Peyer's patch (tissue), 4 donors: ENCODE data around the gene BDNF. TPM values are rescaled to one million over a fixed set of nuclear protein-coding genes. Genes with fewer than 3 reads are reported as not detected.
"Not testable (repeated sequence)": the region's sequence is repeated elsewhere in the genome, so short reads cannot be mapped to it uniquely, and the experiment has no call there.

Source experiments
- DNase-seq, 3 donors: peaks; one replicate each; pipeline ENCODE4 v3.0.0-alpha.2; 2017 to 2019
- H3K27ac ChIP-seq, 4 donors: fragments of 200-600 bp; sonication (generic); one replicate each; pipeline ENCODE4 v1.5.1; 2016 to 2019
- H3K27me3 ChIP-seq, 2 donors: fragments of 200-600 bp; sonication (generic); one replicate each; pipeline ENCODE4 v1.5.1; 2019
- H3K36me3 ChIP-seq, 3 donors: fragments of 200-600 bp; sonication (generic); one replicate each; pipeline ENCODE4 v1.5.1; 2016 to 2019
- H3K4me1 ChIP-seq, 4 donors: fragments of 200-600 bp; sonication (generic); one replicate each; pipeline ENCODE4 v1.5.1; 2016 to 2019
- H3K4me3 ChIP-seq, 4 donors: fragments of 200-600 bp; sonication (generic); 1 replicate in 3 of 4; 2 replicates in 1 of 4; pipeline ENCODE4 v1.5.1; 2016 to 2019; ENCODE audit warnings: mild to moderate bottlenecking in 1 of 4
- H3K9me3 ChIP-seq, 4 donors: fragments of 200-600 bp; sonication (generic); one replicate each; pipeline ENCODE4 v1.5.1; 2016 to 2019; ENCODE audit warnings: mild to moderate bottlenecking in 1 of 4
- POLR2A ChIP-seq, 2 donors: fragments of 450-650 bp; IDR thresholded peaks; one replicate each; pipeline ENCODE4 v1.5.1; 2017; ENCODE audit warnings: antibody characterized with exemption in 2 of 2, mild to moderate bottlenecking in 2 of 2, moderate library complexity in 2 of 2
- total RNA-seq, 4 donors: library from RNA; depleted of rRNA; stranded (reverse); fragments of >200 nt; gene quantifications; one replicate each; pipeline ENCODE4 v1.1.0, GENCODE V29; 2016
- TF ChIP-seq, protein P1 (sequence below), 6 experiments: fragments of 450-650 bp in 4 of 6; fragments of 200-600 bp in 2 of 6; sonication (generic) in 1 of 6; IDR thresholded peaks; one replicate each; pipeline ENCODE4 v1.5.1; 2017 to 2019; ENCODE audit warnings: antibody characterized with exemption in 6 of 6, mild to moderate bottlenecking in 3 of 6, moderate library complexity in 1 of 6

Gene BDNF
- total RNA-seq: 1 to 10 TPM in 1 of 4 donors, under 1 TPM in 1, not detected in 2; 0.53 to 1.3 TPM

DNA sequence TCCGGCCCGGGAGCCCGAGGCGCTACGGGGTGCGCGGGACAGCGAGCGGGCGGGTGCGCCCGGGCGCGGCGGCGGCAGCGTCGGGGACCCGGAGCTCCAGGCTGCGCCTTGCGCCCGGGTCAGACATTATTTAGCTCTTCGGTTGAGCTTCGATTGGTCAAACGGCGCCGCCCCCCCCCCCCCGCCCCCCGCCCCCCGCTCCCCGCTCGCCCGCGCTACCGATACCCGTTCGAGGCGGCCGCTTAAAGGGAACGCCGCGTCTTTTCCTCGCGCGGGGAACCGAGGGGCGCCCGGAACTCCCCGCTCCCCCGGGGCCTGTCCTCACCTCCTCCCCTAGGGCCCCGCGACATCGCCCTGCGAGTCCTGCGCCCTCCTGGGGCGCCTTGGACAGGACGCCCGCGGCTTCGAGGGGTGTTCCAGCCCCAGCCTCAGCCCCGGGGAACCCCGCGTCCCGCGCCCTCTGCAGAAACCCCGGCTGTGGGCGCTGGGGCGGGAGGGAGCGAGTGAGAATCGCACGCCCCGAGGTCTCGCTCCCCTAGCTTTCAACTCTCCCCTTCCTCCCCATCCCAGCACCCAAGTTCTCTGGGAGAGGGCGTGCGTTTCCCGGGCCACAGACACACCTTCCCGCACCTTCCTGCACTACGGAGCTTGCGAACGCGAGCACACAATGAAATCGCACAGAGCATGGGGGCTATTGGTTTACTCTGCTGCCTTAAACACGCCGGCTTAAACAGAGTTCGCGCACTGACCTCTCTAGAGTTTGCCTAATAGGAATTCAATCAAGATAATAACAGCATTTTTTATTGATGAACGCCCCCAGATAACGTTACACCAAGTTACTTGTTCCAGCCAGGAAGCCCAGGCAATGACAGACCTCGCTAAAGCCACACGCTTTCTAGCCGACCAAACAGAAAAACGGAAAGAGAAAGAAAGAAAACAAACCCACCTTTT is at the start of gene BDNF:
BDNF (minus strand) TSS at position 105 of the 951 bp plus-strand sequence. CDS start 41,891 bp downstream, outside the sequence.
- H3K27me3 ChIP-seq: peaks cover 0 to 23% of the 10 kb centered on the region in 2 donors
- no peak within 1 kb of the TSS for H3K27ac ChIP-seq

DNA sequence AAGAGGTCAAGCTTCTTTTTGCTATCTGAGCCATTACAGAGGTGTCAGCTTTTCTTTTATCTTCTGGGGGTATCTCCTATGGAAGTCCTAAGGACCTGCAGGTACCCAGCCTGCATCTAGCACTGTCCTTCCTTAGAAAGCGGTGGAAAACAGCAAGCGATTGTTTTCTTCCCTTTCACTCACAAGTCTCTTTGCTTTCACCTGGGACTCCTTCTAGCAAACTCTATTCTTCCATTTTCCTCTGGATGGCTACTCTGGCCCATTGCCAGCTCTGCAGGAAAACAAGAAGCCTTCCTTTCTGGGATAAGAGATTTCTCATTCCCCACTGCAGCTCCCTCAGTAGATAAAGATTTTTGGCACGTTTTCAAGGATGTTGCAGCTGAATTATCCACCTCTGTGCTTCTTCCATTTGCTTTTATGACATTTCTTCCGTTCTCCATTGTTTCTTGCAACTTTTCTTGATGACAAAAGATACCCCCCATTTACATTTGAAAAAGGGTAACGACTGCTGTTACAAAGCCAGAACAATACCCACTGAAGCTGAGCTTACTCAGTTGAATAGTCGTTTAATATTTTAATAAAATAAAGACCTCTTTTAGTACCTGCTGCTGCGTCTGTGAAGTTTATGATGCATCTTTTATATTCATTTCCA is 40.2 kb upstream of the BDNF start:
- TF ChIP-seq POLR2A (IDR thresholded peaks at IDR 0.05): no peak
- TF ChIP-seq, protein P1, sequence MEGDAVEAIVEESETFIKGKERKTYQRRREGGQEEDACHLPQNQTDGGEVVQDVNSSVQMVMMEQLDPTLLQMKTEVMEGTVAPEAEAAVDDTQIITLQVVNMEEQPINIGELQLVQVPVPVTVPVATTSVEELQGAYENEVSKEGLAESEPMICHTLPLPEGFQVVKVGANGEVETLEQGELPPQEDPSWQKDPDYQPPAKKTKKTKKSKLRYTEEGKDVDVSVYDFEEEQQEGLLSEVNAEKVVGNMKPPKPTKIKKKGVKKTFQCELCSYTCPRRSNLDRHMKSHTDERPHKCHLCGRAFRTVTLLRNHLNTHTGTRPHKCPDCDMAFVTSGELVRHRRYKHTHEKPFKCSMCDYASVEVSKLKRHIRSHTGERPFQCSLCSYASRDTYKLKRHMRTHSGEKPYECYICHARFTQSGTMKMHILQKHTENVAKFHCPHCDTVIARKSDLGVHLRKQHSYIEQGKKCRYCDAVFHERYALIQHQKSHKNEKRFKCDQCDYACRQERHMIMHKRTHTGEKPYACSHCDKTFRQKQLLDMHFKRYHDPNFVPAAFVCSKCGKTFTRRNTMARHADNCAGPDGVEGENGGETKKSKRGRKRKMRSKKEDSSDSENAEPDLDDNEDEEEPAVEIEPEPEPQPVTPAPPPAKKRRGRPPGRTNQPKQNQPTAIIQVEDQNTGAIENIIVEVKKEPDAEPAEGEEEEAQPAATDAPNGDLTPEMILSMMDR (IDR thresholded peaks at IDR 0.05): no peak
- H3K9me3 ChIP-seq: no peaks in the 10 kb centered on the region
- H3K36me3 ChIP-seq: no peaks in the 10 kb centered on the region
- H3K4me1 ChIP-seq: no peaks in the 10 kb centered on the region
- no peak for DNase-seq
- H3K4me3 ChIP-seq: no peak overlapping the region
- H3K27me3 ChIP-seq: no peaks in the 10 kb centered on the region
- H3K27ac ChIP-seq: no peak overlapping the region

More for the DNA sequence above, at the start of gene BDNF:
- Histone ChIP-seq H3K36me3 (no peaks in the 10 kb centered on the region), H3K9me3 (no peaks in the 10 kb centered on the region), H3K4me3 (peak within 1 kb of the TSS; percentile 15 to 61 (median 47)), H3K4me1 (peaks cover 0 to 32% (median 6%) of the 10 kb centered on the region in 4 donors)
- TF ChIP-seq POLR2A (IDR thresholded peaks at IDR 0.05): no peak
- peak in 1 of 3 donors; percentile 51 for DNase-seq

DNA sequence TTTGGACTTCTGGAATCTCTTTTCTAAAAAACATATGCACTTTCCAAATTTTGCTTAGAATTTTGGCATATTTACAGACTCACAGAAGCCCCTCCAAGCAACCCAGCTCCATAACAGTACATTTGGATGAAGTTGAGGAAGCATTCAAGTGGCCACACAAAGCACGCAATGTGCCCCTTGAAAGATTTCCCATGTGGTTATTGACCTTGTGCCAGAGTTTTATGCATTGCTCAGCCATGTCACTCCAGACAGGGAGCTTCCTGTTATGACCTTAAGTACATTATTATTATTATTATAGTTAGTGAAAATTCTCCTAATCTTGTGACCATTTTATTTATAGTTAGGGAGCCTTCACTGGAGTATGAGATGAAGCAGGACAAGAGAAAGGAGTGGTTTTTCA is 35.0 kb upstream of the BDNF start:
- Histone ChIP-seq H3K36me3 (no peaks in the 10 kb centered on the region), H3K9me3 (no peaks in the 10 kb centered on the region), H3K4me3 (no peak overlapping the region), H3K27me3 (no peaks in the 10 kb centered on the region), H3K4me1 (no peaks in the 10 kb centered on the region), H3K27ac (no peak overlapping the region)
- TF ChIP-seq, protein P1 (IDR thresholded peaks at IDR 0.05): no peak
- no peak for TF ChIP-seq POLR2A (IDR thresholded peaks at IDR 0.05)
- DNase-seq: no peak

DNA sequence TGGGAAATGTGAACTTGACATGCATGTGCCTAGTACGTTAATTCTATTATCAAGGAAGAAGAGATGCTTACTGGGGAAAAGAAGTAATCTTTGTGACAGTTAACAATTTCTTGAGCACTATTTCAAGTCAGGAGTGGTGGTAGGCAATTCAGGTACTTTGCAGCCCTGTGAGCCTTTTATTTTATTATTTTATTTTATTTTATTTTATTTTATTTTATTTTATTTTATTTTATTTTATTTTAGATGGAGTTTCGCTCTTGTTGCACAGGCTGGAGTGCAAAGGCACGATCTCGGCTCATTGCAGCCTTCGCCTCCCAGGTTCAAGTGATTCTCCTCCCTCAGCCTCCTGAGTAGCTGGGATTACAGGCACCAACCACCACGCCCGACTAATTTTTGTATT is 31.5 kb upstream of the BDNF start:
- not testable (repeated sequence) for H3K4me1 ChIP-seq, H3K27me3 ChIP-seq, H3K36me3 ChIP-seq, DNase-seq, H3K27ac ChIP-seq, H3K9me3 ChIP-seq, H3K4me3 ChIP-seq

DNA sequence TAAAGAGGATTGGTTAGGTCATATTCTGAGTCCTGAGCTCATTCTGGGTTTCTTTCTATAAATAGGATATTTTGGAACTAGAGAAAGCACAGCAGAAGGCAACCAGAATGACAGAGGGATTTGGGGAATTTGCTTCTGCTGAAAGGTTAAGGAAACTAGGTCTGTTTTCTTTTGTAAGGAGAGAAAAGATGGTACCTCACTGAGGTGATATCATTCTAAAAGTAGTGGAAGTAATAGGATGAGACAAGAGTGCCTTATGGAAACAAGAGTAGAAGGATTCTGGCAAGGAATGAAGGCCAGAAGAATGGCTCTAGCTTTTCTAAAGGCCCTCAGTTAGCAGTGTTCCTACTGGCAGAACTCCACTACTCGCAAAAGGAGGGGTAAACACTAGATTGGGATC is 26.7 kb upstream of the BDNF start:
- Histone ChIP-seq H3K4me1 (peaks cover 0 to 10% (median 0%) of the 10 kb centered on the region in 4 donors), H3K27ac (no peak overlapping the region), H3K9me3 (no peaks in the 10 kb centered on the region), H3K27me3 (peaks cover 0 to 7% of the 10 kb centered on the region in 2 donors), H3K36me3 (no peaks in the 10 kb centered on the region), H3K4me3 (no peak overlapping the region)
- no peak for DNase-seq
- TF ChIP-seq POLR2A (IDR thresholded peaks at IDR 0.05): no peak
- TF ChIP-seq, protein P1 (IDR thresholded peaks at IDR 0.05): no peak

DNA sequence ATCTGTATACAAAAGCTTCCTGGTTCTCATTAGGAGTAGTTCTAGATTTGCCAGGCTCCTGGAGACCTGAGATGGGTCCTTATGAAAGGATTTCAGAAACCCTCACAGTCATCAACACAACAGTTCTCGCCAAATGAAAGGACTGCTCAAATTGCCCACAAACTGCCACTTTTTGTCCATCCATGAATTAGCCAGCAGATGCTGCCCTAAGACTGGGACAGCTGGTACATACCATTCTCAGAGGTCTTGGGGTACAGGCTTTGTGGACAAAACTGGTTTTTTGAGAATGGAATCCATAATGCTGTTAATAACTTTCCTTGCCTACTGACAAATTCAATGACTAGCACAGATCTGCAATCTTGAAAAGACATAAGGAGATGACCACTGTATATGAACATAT is 23.4 kb upstream of the BDNF start:
- peaks cover 0 to 38% of the 10 kb centered on the region in 2 donors for H3K27me3 ChIP-seq
- no peak overlapping the region for H3K4me3 ChIP-seq
- no peaks in the 10 kb centered on the region for H3K9me3 ChIP-seq
- DNase-seq: no peak
- no peak for TF ChIP-seq POLR2A (IDR thresholded peaks at IDR 0.05)
- TF ChIP-seq, protein P1 (IDR thresholded peaks at IDR 0.05): no peak
- no peak overlapping the region for H3K27ac ChIP-seq
- no peaks in the 10 kb centered on the region for H3K36me3 ChIP-seq
- H3K4me1 ChIP-seq: peaks cover 0 to 22% (median 0%) of the 10 kb centered on the region in 4 donors
